ENCODE data around the gene C12orf56.

C12orf56 gene

DNA sequence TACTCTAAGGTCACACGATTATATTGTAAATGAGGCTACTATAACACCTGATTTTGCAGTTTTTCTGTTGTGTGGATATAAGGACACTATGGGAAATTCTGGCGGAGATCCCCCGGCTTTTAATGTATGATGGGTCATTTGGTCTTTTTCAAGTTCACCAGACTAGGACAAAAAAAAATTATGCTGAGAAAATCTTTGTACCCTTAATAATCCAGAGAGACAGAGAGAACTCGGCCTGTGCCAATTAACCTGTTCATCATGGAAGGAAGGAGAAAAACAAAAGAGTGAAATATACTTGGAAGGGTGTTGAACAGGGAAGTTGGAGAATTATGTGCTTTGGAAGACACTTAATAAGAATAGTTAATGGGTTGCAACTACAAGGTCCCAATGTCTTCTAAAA lies 106.3 kb downstream of the C12orf56 start:
- Histone ChIP-seq H3K27ac (ENCODE audit: low read depth, low read length) (no peak overlapping the region), H3K27me3 (ENCODE audit: control insufficient read depth in 5 of 5, insufficient read depth in 4 of 5, low read length in 5 of 5) (no peaks in the 10 kb centered on the region), H3K9ac (ENCODE audit: low read length in 5 of 5) (no peak overlapping the region), H3K4me1 (ENCODE audit: control insufficient read depth in 5 of 5, insufficient read depth in 5 of 5, low read length in 5 of 5) (no peaks in the 10 kb centered on the region), H3K9me3 (ENCODE audit: control insufficient read depth in 5 of 5, low read length in 5 of 5) (no peaks in the 10 kb centered on the region), H3K36me3 (ENCODE audit: control insufficient read depth in 5 of 5, insufficient read depth in 5 of 5, low read length in 5 of 5) (no peaks in the 10 kb centered on the region), H3K4me3 (ENCODE audit: low read depth in 1 of 5, low read length in 5 of 5) (no peak overlapping the region)

DNA sequence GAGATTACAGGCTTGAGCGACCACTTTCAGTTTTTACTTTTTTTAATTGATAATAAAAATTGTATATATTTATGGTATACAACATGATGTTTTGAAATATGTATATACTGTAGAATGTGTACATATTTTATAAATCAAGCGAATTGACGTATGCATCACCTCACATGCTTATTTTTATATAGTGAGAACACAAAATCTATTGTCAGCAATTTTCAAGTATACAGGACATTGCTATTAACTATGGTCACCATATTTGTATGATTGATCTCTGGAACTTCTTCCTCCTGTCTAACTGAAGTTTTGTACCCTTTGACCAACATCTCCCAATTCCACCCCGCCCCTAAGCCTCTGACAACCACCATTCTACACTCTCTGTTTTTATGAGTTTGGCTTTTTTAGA lies 112.1 kb downstream of the C12orf56 start:
- Histone ChIP-seq H3K4me3 (ENCODE audit: low read depth in 1 of 5, low read length in 5 of 5) (no peak overlapping the region), H3K4me1 (ENCODE audit: control insufficient read depth in 5 of 5, insufficient read depth in 5 of 5, low read length in 5 of 5) (peaks cover 0 to 3% (median 0%) of the 10 kb centered on the region in 5 donors), H3K36me3 (ENCODE audit: control insufficient read depth in 5 of 5, insufficient read depth in 5 of 5, low read length in 5 of 5) (no peaks in the 10 kb centered on the region)

GRCh38 chr12:64273527-64274403 lies 116.8 kb downstream of the C12orf56 start:
- H3K27me3 ChIP-seq (ENCODE audit: control insufficient read depth in 5 of 5, insufficient read depth in 4 of 5, low read length in 5 of 5): no peaks in the 10 kb centered on the region
- no peaks in the 10 kb centered on the region for H3K9me3 ChIP-seq (ENCODE audit: control insufficient read depth in 5 of 5, low read length in 5 of 5)
- no peak overlapping the region for H3K27ac ChIP-seq (ENCODE audit: low read depth, low read length)
- peaks cover 0 to 3% (median 0%) of the 10 kb centered on the region in 5 donors for H3K4me1 ChIP-seq (ENCODE audit: control insufficient read depth in 5 of 5, insufficient read depth in 5 of 5, low read length in 5 of 5)
- no peak overlapping the region for H3K4me3 ChIP-seq (ENCODE audit: low read depth in 1 of 5, low read length in 5 of 5)
- no peaks in the 10 kb centered on the region for H3K36me3 ChIP-seq (ENCODE audit: control insufficient read depth in 5 of 5, insufficient read depth in 5 of 5, low read length in 5 of 5)
- no peak overlapping the region for H3K9ac ChIP-seq (ENCODE audit: low read length in 5 of 5)

More for the DNA sequence above, 112.1 kb downstream of the C12orf56 start:
- Histone ChIP-seq H3K9ac (ENCODE audit: low read length in 5 of 5) (no peak overlapping the region), H3K27me3 (ENCODE audit: control insufficient read depth in 5 of 5, insufficient read depth in 4 of 5, low read length in 5 of 5) (no peaks in the 10 kb centered on the region), H3K27ac (ENCODE audit: low read depth, low read length) (no peak overlapping the region), H3K9me3 (ENCODE audit: control insufficient read depth in 5 of 5, low read length in 5 of 5) (no peaks in the 10 kb centered on the region)

DNA sequence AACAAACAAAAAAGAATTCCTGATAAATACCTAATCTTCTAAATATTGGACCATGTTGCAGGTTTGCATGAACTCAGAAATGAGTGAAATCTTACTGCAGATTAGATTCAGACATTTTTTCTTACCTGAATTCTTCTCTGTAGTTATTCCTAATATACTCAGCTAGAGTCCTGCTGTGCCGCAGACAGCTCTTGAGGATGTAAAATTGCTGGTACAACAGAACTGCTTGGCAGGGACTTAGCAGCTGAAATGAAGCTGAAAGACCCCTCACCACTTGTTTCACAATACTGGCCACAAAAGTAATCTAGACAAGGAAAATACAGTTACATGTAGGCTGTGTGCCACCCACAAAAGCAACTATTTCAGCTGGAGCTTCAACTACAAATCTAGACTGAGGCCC lies 120.1 kb downstream of the C12orf56 start:
- Histone ChIP-seq H3K36me3 (ENCODE audit: control insufficient read depth in 5 of 5, insufficient read depth in 5 of 5, low read length in 5 of 5) (no peaks in the 10 kb centered on the region), H3K27ac (ENCODE audit: low read depth, low read length) (no peak overlapping the region), H3K4me3 (ENCODE audit: low read depth in 1 of 5, low read length in 5 of 5) (no peak overlapping the region), H3K4me1 (ENCODE audit: control insufficient read depth in 5 of 5, insufficient read depth in 5 of 5, low read length in 5 of 5) (peaks cover 0 to 3% (median 0%) of the 10 kb centered on the region in 5 donors), H3K9me3 (ENCODE audit: control insufficient read depth in 5 of 5, low read length in 5 of 5) (no peaks in the 10 kb centered on the region), H3K9ac (ENCODE audit: low read length in 5 of 5) (no peak overlapping the region), H3K27me3 (ENCODE audit: control insufficient read depth in 5 of 5, insufficient read depth in 4 of 5, low read length in 5 of 5) (no peaks in the 10 kb centered on the region)

DNA sequence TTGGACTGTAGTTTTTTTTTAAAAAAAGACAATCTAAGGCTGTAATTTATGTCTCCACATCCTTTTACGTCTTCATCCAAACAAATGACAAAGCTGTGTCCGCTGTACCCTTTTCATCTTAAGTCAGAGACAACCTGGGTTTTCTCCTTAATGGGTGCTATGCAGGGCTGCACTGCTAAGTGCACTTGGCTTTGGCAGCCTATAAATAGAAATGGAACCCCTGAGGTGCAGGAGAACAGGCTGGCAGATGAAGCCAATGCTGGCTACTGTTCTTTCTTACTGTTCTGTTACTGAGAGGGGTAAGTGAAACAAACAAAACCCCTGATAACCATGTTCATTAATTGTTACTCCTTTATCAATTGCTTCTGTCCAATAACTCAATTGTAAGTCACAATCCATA lies 121.4 kb downstream of the C12orf56 start:
- no peaks in the 10 kb centered on the region for H3K9me3 ChIP-seq (ENCODE audit: control insufficient read depth in 5 of 5, low read length in 5 of 5)
- H3K4me3 ChIP-seq (ENCODE audit: low read depth in 1 of 5, low read length in 5 of 5): no peak overlapping the region
- H3K36me3 ChIP-seq (ENCODE audit: control insufficient read depth in 5 of 5, insufficient read depth in 5 of 5, low read length in 5 of 5): no peaks in the 10 kb centered on the region
- peaks cover 0 to 3% (median 0%) of the 10 kb centered on the region in 5 donors for H3K4me1 ChIP-seq (ENCODE audit: control insufficient read depth in 5 of 5, insufficient read depth in 5 of 5, low read length in 5 of 5)
- H3K27ac ChIP-seq (ENCODE audit: low read depth, low read length): no peak overlapping the region
- H3K27me3 ChIP-seq (ENCODE audit: control insufficient read depth in 5 of 5, insufficient read depth in 4 of 5, low read length in 5 of 5): no peaks in the 10 kb centered on the region
- H3K9ac ChIP-seq (ENCODE audit: low read length in 5 of 5): no peak overlapping the region

- Histone ChIP-seq H3K9ac (ENCODE audit: low read length in 5 of 5) (no peak overlapping the region), H3K27me3 (ENCODE audit: control insufficient read depth in 5 of 5, insufficient read depth in 4 of 5, low read length in 5 of 5) (no peaks in the 10 kb centered on the region), H3K4me3 (ENCODE audit: low read depth in 1 of 5, low read length in 5 of 5) (no peak overlapping the region), H3K9me3 (ENCODE audit: control insufficient read depth in 5 of 5, low read length in 5 of 5) (no peaks in the 10 kb centered on the region), H3K36me3 (ENCODE audit: control insufficient read depth in 5 of 5, insufficient read depth in 5 of 5, low read length in 5 of 5) (no peaks in the 10 kb centered on the region), H3K4me1 (ENCODE audit: control insufficient read depth in 5 of 5, insufficient read depth in 5 of 5, low read length in 5 of 5) (no peaks in the 10 kb centered on the region), H3K27ac (ENCODE audit: low read depth, low read length) (no peak overlapping the region)
Observed at GRCh38 chr12:64268409-64268808, 122.1 kb downstream of the C12orf56 start.

GRCh38 chr12:64265839-64266238 lies 124.7 kb downstream of the C12orf56 start:
- Histone ChIP-seq H3K36me3 (ENCODE audit: control insufficient read depth in 5 of 5, insufficient read depth in 5 of 5, low read length in 5 of 5) (no peaks in the 10 kb centered on the region), H3K4me3 (ENCODE audit: low read depth in 1 of 5, low read length in 5 of 5) (no peak overlapping the region), H3K9me3 (ENCODE audit: control insufficient read depth in 5 of 5, low read length in 5 of 5) (no peaks in the 10 kb centered on the region), H3K4me1 (ENCODE audit: control insufficient read depth in 5 of 5, insufficient read depth in 5 of 5, low read length in 5 of 5) (no peaks in the 10 kb centered on the region), H3K27ac (ENCODE audit: low read depth, low read length) (no peak overlapping the region), H3K9ac (ENCODE audit: low read length in 5 of 5) (no peak overlapping the region), H3K27me3 (ENCODE audit: control insufficient read depth in 5 of 5, insufficient read depth in 4 of 5, low read length in 5 of 5) (no peaks in the 10 kb centered on the region)

- H3K9ac ChIP-seq (ENCODE audit: low read length in 5 of 5): no peak overlapping the region
- no peaks in the 10 kb centered on the region for H3K27me3 ChIP-seq (ENCODE audit: control insufficient read depth in 5 of 5, insufficient read depth in 4 of 5, low read length in 5 of 5)
- H3K36me3 ChIP-seq (ENCODE audit: control insufficient read depth in 5 of 5, insufficient read depth in 5 of 5, low read length in 5 of 5): no peaks in the 10 kb centered on the region
- H3K27ac ChIP-seq (ENCODE audit: low read depth, low read length): no peak overlapping the region
- no peaks in the 10 kb centered on the region for H3K4me1 ChIP-seq (ENCODE audit: control insufficient read depth in 5 of 5, insufficient read depth in 5 of 5, low read length in 5 of 5)
- H3K9me3 ChIP-seq (ENCODE audit: control insufficient read depth in 5 of 5, low read length in 5 of 5): no peaks in the 10 kb centered on the region
- H3K4me3 ChIP-seq (ENCODE audit: low read depth in 1 of 5, low read length in 5 of 5): no peak overlapping the region
Observed at GRCh38 chr12:64261813-64262212, 128.7 kb downstream of the C12orf56 start.

GRCh38 chr12:64258576-64258975 lies 132.0 kb downstream of the C12orf56 start:
- Histone ChIP-seq H3K36me3 (ENCODE audit: control insufficient read depth in 5 of 5, insufficient read depth in 5 of 5, low read length in 5 of 5) (no peaks in the 10 kb centered on the region), H3K9ac (ENCODE audit: low read length in 5 of 5) (no peak overlapping the region), H3K4me3 (ENCODE audit: low read depth in 1 of 5, low read length in 5 of 5) (no peak overlapping the region), H3K27me3 (ENCODE audit: control insufficient read depth in 5 of 5, insufficient read depth in 4 of 5, low read length in 5 of 5) (no peaks in the 10 kb centered on the region), H3K9me3 (ENCODE audit: control insufficient read depth in 5 of 5, low read length in 5 of 5) (no peaks in the 10 kb centered on the region), H3K27ac (ENCODE audit: low read depth, low read length) (no peak overlapping the region), H3K4me1 (ENCODE audit: control insufficient read depth in 5 of 5, insufficient read depth in 5 of 5, low read length in 5 of 5) (no peaks in the 10 kb centered on the region)

DNA sequence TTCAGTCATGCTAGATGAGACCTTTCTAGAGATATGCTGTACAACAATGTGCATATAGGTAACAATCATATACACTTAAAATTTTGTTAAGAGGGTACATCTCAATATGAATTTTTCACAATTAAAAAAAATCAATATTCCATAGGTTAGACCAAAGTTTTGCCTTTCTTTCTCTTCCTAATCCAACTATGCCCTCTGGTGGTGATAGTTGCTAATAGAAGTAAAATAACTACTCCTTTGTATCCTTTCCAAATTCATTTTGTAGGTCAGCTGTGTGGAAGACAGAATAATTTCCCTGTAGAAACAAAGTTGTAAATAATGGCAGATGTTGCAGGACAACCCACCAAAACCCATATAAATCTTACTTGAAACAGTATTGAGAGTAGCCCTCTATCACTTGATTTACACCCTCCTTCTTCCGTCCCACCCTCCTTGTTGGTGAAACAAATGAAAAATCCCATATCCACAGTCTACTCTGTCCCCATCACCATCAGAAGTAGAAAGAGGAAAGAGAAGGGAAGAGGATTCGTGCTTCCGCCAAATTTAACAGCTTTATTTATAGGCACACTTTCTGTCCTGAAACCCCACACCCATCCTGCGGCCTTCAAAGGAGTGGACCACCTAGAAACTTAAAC lies 134.3 kb downstream of the C12orf56 start:
- Histone ChIP-seq H3K9me3 (ENCODE audit: control insufficient read depth in 5 of 5, low read length in 5 of 5) (no peaks in the 10 kb centered on the region), H3K27me3 (ENCODE audit: control insufficient read depth in 5 of 5, insufficient read depth in 4 of 5, low read length in 5 of 5) (no peaks in the 10 kb centered on the region), H3K4me1 (ENCODE audit: control insufficient read depth in 5 of 5, insufficient read depth in 5 of 5, low read length in 5 of 5) (peaks cover 2 to 10% (median 8%) of the 10 kb centered on the region in 5 donors), H3K4me3 (ENCODE audit: low read depth in 1 of 5, low read length in 5 of 5) (no peak overlapping the region), H3K27ac (ENCODE audit: low read depth, low read length) (no peak overlapping the region), H3K36me3 (ENCODE audit: control insufficient read depth in 5 of 5, insufficient read depth in 5 of 5, low read length in 5 of 5) (no peaks in the 10 kb centered on the region), H3K9ac (ENCODE audit: low read length in 5 of 5) (no peak overlapping the region)

All from subcutaneous abdominal adipose tissue (tissue), 5 donors.